ENCODE measurements around the gene P3H2. TPM values are rescaled to one million over a fixed set of nuclear protein-coding genes. Genes with fewer than 3 reads are reported as not detected.

The P3H2 gene
- 9.6 and 18.1 TPM in 2 replicates for total RNA-seq

GRCh38 chr3:190120269-190121060, at the start of gene P3H2:
TSS of gene P3H2 (minus strand) at chr3:190120897. CDS start at chr3:190120731, 166 bp downstream.

Other genes with a start within 250 kb of the P3H2 start
- gene CLDN1, start 201.5 kb upstream of the P3H2 start, total RNA-seq: 0.16 and 4.7 TPM in 2 replicates

Measured in bladder microvascular endothelial cell (primary cell).